HepG2 (cell line): ENCODE results near the gene PAPSS1. TPM values are rescaled to one million over a fixed set of nuclear protein-coding genes. Genes with fewer than 3 reads are reported as not detected.

ENCODE experiments used
- ISL2 ChIP-seq: sonication (generic); formaldehyde crosslinking; IDR thresholded peaks from 2 replicates; pipeline ENCODE4 v1.5.0; 2020; ENCODE audit warnings: missing genetic modification reagents
- REXO4 ChIP-seq: sonication (generic); formaldehyde crosslinking; IDR thresholded peaks from 2 replicates; pipeline ENCODE4 v1.8.0; 2022; ENCODE audit warnings: missing genetic modification reagents, mild to moderate bottlenecking, borderline replicate concordance
- RFXAP ChIP-seq: sonication (generic); formaldehyde crosslinking; IDR thresholded peaks from 2 replicates; pipeline ENCODE4 v1.4.0; 2020; ENCODE audit warnings: missing genetic modification reagents, borderline replicate concordance
- SAP130 ChIP-seq: IDR thresholded peaks from 2 replicates; pipeline ENCODE4 v1.6.1; 2016; ENCODE audit warnings: low read depth
- ZBTB40 ChIP-seq, 2 experiments: fragments of 450-650 bp in 1 of 2; sonication (generic) in 1 of 2; formaldehyde crosslinking in 1 of 2; IDR thresholded peaks; 2 replicates each; pipeline versions ENCODE4 v1.6.1 to v1.8.0; 2016 to 2022; ENCODE audit warnings: antibody characterized with exemption in 1 of 2, mild to moderate bottlenecking in 1 of 2, missing genetic modification reagents in 1 of 2
- polyA plus RNA-seq, 8 experiments: library from polyadenylated mRNA; depleted of rRNA in 3 of 8; stranded (reverse) in 7 of 8; unstranded in 1 of 8; fragments of >200 nt; fragmentation: Illumina TruSeq in 4 of 8; extraction: Trizol in 4 of 8; gene quantifications; 2 replicates each; pipeline versions ENCODE4 v1.2.1 to v1.2.3, GENCODE V29; 2011 to 2016; ENCODE audit warnings: low read depth in 4 of 8, missing spikeins in 1 of 8, mixed read lengths in 1 of 8; ENCODE audit not compliant: insufficient read depth in 1 of 8
- total RNA-seq, 5 experiments: library from RNA; depleted of rRNA; stranded (reverse); fragments of >200 nt; fragmentation: Illumina TruSeq; extraction: Trizol; gene quantifications; 2 replicates each; pipeline ENCODE4 v1.2.3, GENCODE V29; 2016; ENCODE audit warnings: low read depth in 1 of 5

Gene PAPSS1
- total and polyA plus RNA-seq, 2 of the 13 experiments (the other 11 are each of a cell fraction or from before 2014, with no cell fraction given): 105 to 126 TPM

GRCh38 chr4:107760281-107760947 is 40.4 kb upstream of the PAPSS1 start (continued):
- TF ChIP-seq ZBTB40 (IDR thresholded peaks at IDR 0.05): no peak
- no peak for TF ChIP-seq ZBTB40 (CRISPR knock-in tag; IDR thresholded peaks at IDR 0.05)
- no peak for TF ChIP-seq SAP130 (CRISPR knock-in tag)
- TF ChIP-seq RFXAP (CRISPR knock-in tag): no peak
- no peak for TF ChIP-seq ISL2 (CRISPR knock-in tag)
- TF ChIP-seq REXO4: no peak
